Stomach (tissue), 9 donors: ENCODE measurements around the gene NHERF2. TPM values are rescaled to one million over a fixed set of nuclear protein-coding genes. Genes with fewer than 3 reads are reported as not detected.

Experiments used
- DNase-seq, 2 donors: peaks; one replicate each; pipeline versions ENCODE4 v3.0.0 to v3.0.0-alpha.2; 2013 to 2019
- H3K27ac ChIP-seq, 5 donors: fragments of 200-600 bp in 4 of 5; sonication (generic) in 4 of 5; one replicate each; pipeline ENCODE4 v1.5.1; 2013 to 2019; ENCODE audit warnings: mild to moderate bottlenecking in 1 of 5, moderate library complexity in 1 of 5
- H3K27me3 ChIP-seq, 3 donors: fragments of 200-600 bp; sonication (generic); one replicate each; pipeline ENCODE4 v1.5.1; 2017 to 2019; ENCODE audit warnings: mixed run types in 1 of 3
- H3K36me3 ChIP-seq, 4 donors: fragments of 200-600 bp; sonication (generic); 1 replicate in 3 of 4; 2 replicates in 1 of 4; pipeline ENCODE4 v1.5.1; 2016 to 2019
- H3K4me1 ChIP-seq, 4 donors: fragments of 200-600 bp; sonication (generic); one replicate each; pipeline ENCODE4 v1.5.1; 2016 to 2019
- H3K4me3 ChIP-seq, 4 donors: fragments of 200-600 bp; sonication (generic) in 3 of 4; one replicate each; pipeline ENCODE4 v1.5.1; 2016 to 2019; ENCODE audit warnings: mild to moderate bottlenecking in 1 of 4
- H3K9me3 ChIP-seq, 4 donors: fragments of 200-600 bp; sonication (generic); one replicate each; pipeline ENCODE4 v1.5.1; 2016 to 2019
- CTCF ChIP-seq, 7 experiments: fragments of 450-650 bp in 4 of 7; fragments of 200-600 bp in 3 of 7; sonication (generic) in 3 of 7; IDR thresholded peaks; one replicate each; pipeline ENCODE4 v1.5.1; 2016 to 2019; ENCODE audit warnings: antibody characterized with exemption in 7 of 7, control low read depth in 2 of 7, mild to moderate bottlenecking in 1 of 7
- EP300 ChIP-seq: sonication (generic); formaldehyde crosslinking; IDR thresholded peaks from one replicate; pipeline ENCODE4 v1.6.1; 2017; ENCODE audit warnings: antibody characterized with exemption
- POLR2A ChIP-seq, 4 donors: fragments of 450-650 bp; IDR thresholded peaks; one replicate each; pipeline ENCODE4 v1.6.1; 2016; ENCODE audit warnings: antibody characterized with exemption in 4 of 4, control low read depth in 2 of 4, mild to moderate bottlenecking in 1 of 4, moderate library complexity in 1 of 4
- POLR2AphosphoS5 ChIP-seq, 3 donors: sonication (generic); formaldehyde crosslinking; IDR thresholded peaks; one replicate each; pipeline ENCODE4 v1.6.1; 2016; ENCODE audit warnings: antibody characterized with exemption in 3 of 3
- WGBS, 5 donors: extraction: QIAGEN DNeasy Blood & Tissue Kit in 3 of 5; methylation state at CpG; one replicate each; pipeline versions ENCODE4 v1.1.5 to v1.1.7; 2013 to 2018; 5-methylcytosine and 5-hydroxymethylcytosine counted together
- intact Hi-C: fragments of 100-400 bp; cut with DNase I; formaldehyde crosslinking; loops from one replicate; pipeline ENCODE4 v1.15.1; 2023; ENCODE audit warnings: low total_unique reads
- polyA plus RNA-seq, 3 donors: library from polyadenylated mRNA; stranded (reverse); fragments of 200-250 nt; gene quantifications; one replicate each; pipeline ENCODE4 v1.2.3, GENCODE V29; 2013
- total RNA-seq, 5 donors: library from RNA; depleted of rRNA; stranded (reverse); fragments of >200 nt; gene quantifications; one replicate each; pipeline versions ENCODE4 v1.1.0 to v1.2.3, GENCODE V29; 2014 to 2016
- donor health status: healthy with polysubstance abuse.
- donor health status: Bipolar disorder and iron deficiency.
- donor health status: healthy.

Gene NHERF2
- total and polyA plus RNA-seq, 8 donors: 17.4 to 236 (median 119) TPM

GRCh38 chr16:1981398-1981836 is 45.3 kb upstream of the NHERF2 start, which contains the start of gene NOXO1:
Gene NOXO1 (minus strand): TSS chr16:1981469. CDS start chr16:1981179, 290 bp downstream.
- no peak for TF ChIP-seq EP300
- no peak for TF ChIP-seq POLR2A (IDR thresholded peaks at IDR 0.05)
- no peak for TF ChIP-seq CTCF (IDR thresholded peaks at IDR 0.05)
- TF ChIP-seq POLR2AphosphoS5 (IDR thresholded peaks at IDR 0.05): no peak
- Histone ChIP-seq H3K4me3 (peak within 1 kb of the TSS in 1 of 4 donors; percentile 51), H3K4me1 (peaks cover 32 to 79% (median 65%) of the 10 kb centered on the region in 4 donors), H3K27me3 (peaks cover 4 to 71% (median 36%) of the 10 kb centered on the region in 3 donors), H3K9me3 (no peaks in the 10 kb centered on the region), H3K27ac (peak within 1 kb of the TSS in 2 of 5 donors; percentile 5 to 9), H3K36me3 (peaks cover 29 to 38% (median 36%) of the 10 kb centered on the region in 4 donors)
- intact Hi-C loops: no loop called here
- DNase-seq: peak in 1 of 2 donors; percentile 64
- 22 to 41% (median 28%) methylated on average over 6 of the region's 6 CpGs for WGBS, 5 donors

- Histone ChIP-seq H3K36me3 (peaks cover 27 to 38% (median 36%) of the 10 kb centered on the region in 4 donors), H3K4me1 (peaks cover 32 to 79% (median 65%) of the 10 kb centered on the region in 4 donors), H3K27me3 (peaks cover 4 to 65% (median 36%) of the 10 kb centered on the region in 3 donors), H3K27ac (peak overlapping the region in 2 of 5 donors; percentile 5 to 9), H3K4me3 (no peak overlapping the region), H3K9me3 (no peaks in the 10 kb centered on the region)
- TF ChIP-seq POLR2AphosphoS5 (IDR thresholded peaks at IDR 0.05) (peak in 1 of 3 donors; percentile 15), POLR2A (IDR thresholded peaks at IDR 0.05) (no peak)
- intact Hi-C loops: no loop called here
- DNase-seq: peak in 1 of 2 donors; percentile 65
- 32 to 62% (median 39%) methylated on average over 4 to 5 of the region's 5 CpGs for WGBS, 5 donors
Observed at GRCh38 chr16:1982013-1982433, 44.7 kb upstream of the NHERF2 start.

GRCh38 chr16:1982991-1983543 is 43.6 kb upstream of the NHERF2 start:
- no peak for DNase-seq
- H3K36me3 ChIP-seq: peaks cover 17 to 32% (median 30%) of the 10 kb centered on the region in 4 donors
- H3K27ac ChIP-seq: peak overlapping the region; percentile 64 to 84 (median 76)
- peak overlapping the region; percentile 77 to 83 (median 78) for H3K4me3 ChIP-seq
- peaks cover 32 to 75% (median 65%) of the 10 kb centered on the region in 4 donors for H3K4me1 ChIP-seq
- no peak for TF ChIP-seq EP300
- no peak for TF ChIP-seq POLR2AphosphoS5 (IDR thresholded peaks at IDR 0.05)
- no peak for TF ChIP-seq POLR2A (IDR thresholded peaks at IDR 0.05)
- no peak for TF ChIP-seq CTCF (IDR thresholded peaks at IDR 0.05)
- H3K27me3 ChIP-seq: peaks cover 4 to 56% (median 36%) of the 10 kb centered on the region in 3 donors
- H3K9me3 ChIP-seq: no peaks in the 10 kb centered on the region
- WGBS, 5 donors: 24 to 32% (median 31%) methylated on average over 19 of the region's 19 CpGs
- intact Hi-C loops: no loop called here

- Histone ChIP-seq H3K9me3 (no peaks in the 10 kb centered on the region), H3K36me3 (peaks cover 14 to 25% (median 23%) of the 10 kb centered on the region in 4 donors), H3K27ac (peak within 1 kb of the TSS; percentile 64 to 84 (median 76)), H3K4me1 (peaks cover 29 to 69% (median 64%) of the 10 kb centered on the region in 4 donors), H3K27me3 (peaks cover 4 to 56% (median 36%) of the 10 kb centered on the region in 3 donors), H3K4me3 (peak within 1 kb of the TSS; percentile 77 to 83 (median 78))
- 0 to 1% (median 1%) methylated on average over 26 to 109 of the region's 109 CpGs for WGBS, 5 donors
- intact Hi-C loops: no loop called here
- DNase-seq: peak; percentile 91 to 97
- TF ChIP-seq POLR2AphosphoS5 (IDR thresholded peaks at IDR 0.05) (peak in 2 of 3 donors; percentile 55 to 75), CTCF (IDR thresholded peaks at IDR 0.05) (peak in 2 of 7 experiments; percentile 26 to 31), EP300 (no peak), POLR2A (IDR thresholded peaks at IDR 0.05) (no peak)
Observed at GRCh38 chr16:1983544-1984346, 43.0 kb upstream of the NHERF2 start, which contains the start of gene GFER. Gene GFER (plus strand): TSS chr16:1984193. CDS start chr16:1984219, 26 bp downstream.
